Activated CD8-positive, alpha-beta memory T cell treated with anti-CD3 and anti-CD28 coated beads for 36 hours (primary cell): ENCODE data around the gene PLN. TPM values are rescaled to one million over a fixed set of nuclear protein-coding genes. Genes with fewer than 3 reads are reported as not detected.

Experiments used
- CTCF ChIA-PET: fragments of 350-600 bp; sonication (Branson Sonifier 250); formaldehyde crosslinking; loops from one replicate; lab custom pipeline; 2021; ENCODE audit warnings: antibody characterized with exemption; lab: Charles Lee
- POLR2A ChIA-PET: fragments of 350-600 bp; sonication (Branson Sonifier 250); formaldehyde crosslinking; loops from one replicate; lab custom pipeline; 2021; ENCODE audit warnings: antibody characterized with exemption; lab: Charles Lee
- total RNA-seq, 2 experiments: library from RNA; stranded (reverse); gene quantifications; one replicate each; pipeline ENCODE4 v1.2.3, GENCODE V29; 2021

Gene PLN
- total RNA-seq, 2 experiments from 2014 or later, result not detected

DNA sequence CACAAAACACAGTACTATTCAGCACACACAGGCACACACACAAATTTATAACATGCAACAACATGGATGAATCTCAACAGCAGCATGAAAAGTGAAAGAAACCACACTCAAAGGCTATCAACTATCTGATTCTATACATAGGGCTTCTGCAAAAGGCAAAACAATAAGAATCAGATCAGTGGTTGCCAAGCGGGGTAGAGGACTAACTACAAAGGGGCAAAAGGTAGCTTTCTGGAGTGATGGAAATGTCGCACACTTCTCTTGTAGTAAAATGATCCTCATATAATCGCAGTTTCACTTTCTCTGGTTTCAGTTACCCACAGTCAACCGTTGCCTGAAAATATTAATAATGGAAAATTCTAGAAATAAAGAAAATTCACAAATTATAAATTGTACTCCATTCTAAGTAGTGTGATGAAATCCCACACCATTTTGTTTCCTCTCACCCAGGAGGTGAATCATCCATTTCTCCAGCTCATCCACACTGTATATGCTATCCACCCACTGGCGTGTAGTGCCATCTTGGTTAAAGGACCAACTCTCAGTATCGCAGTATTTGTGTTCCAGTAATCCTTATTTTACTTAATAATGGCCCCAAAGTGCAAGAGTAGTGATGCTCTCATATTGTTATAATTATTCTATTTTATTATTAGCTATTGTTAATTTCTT, 12.8 kb upstream of the PLN start:
- CTCF ChIA-PET, result no interaction called here
- POLR2A ChIA-PET, result no interaction called here

DNA sequence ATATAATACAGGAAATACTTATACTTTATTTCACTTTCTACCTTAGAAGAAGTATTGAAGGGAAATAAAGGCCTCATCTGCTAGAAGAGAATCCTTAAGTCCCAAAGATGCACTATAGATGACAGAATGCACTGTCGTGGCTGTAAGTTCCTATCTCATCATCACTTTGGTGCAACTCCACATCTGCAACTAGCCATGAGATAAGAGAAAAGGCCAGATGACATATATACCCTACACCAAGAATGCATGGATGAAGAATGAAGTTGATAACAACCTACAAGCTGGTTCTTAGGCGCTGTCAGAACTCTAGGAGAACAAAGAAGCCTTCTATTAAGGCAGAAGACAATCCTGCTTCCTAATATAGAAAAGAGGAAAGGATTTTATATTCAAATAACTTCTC, 11.6 kb upstream of the PLN start:
- ChIA-PET CTCF (no interaction called here), POLR2A (no interaction called here)

DNA sequence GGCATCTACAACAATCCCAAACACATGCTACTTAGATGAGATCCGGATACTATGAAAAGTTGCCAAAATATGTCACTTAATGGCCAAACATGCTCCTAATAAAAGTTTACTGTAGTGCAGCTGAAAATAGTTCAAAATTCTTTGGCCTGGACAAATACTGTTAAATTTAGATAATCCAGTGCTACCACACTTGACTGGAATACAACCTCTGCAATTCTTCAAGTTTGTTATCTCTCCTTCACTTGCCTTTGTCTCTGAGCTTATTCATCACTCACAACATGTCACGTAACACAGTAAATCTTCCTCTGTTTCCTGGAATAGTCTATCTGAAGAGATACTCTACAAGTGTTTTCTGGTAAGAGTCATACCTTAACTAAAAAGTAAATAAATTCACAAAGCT, 10.5 kb upstream of the PLN start:
- ChIA-PET POLR2A (no interaction called here), CTCF (no interaction called here)

DNA sequence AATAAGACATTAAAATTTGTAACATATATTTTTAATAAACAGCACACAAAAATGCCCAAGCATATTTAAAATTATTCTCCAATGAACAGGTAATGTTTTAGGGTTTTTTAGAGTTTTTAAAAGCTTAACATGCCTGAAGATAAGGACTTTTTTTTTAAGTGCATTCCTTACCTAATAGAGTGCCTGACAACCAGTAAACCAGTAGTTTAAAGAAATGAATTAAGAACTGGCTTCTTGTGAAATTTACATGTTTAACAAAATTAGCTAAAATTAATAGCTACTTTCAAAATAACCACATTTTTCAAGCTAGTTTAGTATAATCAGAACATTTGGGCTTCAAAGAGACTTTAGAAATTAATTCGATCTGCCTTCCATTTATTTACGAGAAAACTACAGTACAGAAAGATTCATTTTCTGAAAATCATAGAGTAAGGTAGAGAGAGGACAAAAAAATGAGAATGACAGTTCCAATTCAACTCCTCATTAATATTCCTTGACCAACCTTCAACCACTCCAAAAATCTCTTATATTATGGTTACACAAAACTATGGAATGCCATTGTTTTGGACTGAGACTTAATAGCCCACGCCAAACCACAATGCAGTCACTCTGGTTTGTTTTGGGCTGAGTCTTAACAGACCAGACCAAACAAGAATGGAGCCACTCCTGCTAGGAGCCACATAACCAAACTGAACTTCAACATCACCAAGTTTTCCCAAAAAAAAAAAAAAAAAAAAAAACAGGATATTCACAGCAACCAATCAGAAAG, 5.7 kb upstream of the PLN start:
- POLR2A ChIA-PET, result no interaction called here
- CTCF ChIA-PET, result interaction anchor here (0.7 kb wide), 1 partner anchor 286 kb away, joined by 3 read pairs; no protein-coding TSS in a partner anchor

DNA sequence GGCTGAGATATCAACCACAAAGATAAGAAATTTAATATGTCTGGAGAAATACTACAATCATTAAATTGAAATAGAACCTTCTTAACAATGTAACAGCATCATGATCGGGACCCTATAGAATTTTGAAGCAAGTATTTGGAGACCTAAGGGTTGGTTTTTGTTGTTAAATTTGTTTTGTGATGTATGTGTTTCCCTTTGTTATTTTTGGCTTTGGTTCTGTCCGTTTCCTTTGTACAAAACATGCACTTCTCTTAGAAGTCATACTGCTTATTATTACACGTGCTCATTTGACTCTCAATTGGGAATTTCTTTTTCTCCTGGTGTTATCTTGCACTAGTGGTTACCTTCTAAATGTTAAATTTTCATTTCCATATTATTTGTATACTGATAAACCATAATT, 4.0 kb upstream of the PLN start:
- ChIA-PET CTCF (no interaction called here), POLR2A (no interaction called here)

DNA sequence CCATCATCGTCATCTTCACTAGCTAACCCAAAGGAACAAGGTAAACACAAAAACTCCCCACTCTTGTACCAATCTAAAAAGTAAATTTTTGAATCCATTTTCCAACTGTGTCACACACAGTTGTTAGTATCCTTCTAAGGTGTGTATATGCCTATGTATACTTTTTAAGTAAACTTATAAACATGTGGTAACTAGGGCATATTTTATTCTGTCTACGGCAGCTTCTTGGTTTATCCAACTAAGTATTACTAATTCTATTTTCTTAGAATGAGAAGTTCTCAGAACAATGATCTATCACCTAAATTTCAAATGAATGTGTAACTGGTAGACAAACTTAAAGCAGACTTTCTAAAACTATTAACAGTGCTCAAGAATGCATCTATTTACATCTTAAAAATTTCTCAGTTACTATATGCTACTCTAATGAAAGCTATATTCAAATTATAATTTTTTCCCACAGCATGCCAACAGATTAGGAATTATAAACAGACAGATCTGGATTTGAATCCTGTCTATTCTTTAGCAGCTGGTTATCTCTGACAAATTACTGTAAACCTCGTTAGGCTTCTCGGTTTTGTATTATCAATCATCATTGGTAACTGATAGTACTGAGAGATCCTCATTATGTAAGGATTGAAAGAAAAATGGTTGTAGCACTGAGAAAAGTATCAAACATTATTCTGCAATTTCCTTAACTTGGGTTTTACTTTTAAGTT, 1.8 kb upstream of the PLN start:
- POLR2A ChIA-PET, result interaction anchor here (0.6 kb wide), 1 partner anchor 144 kb away, joined by 4 read pairs; no protein-coding TSS in a partner anchor
- CTCF ChIA-PET, result interaction anchor here (0.5 kb wide), 1 partner anchor 9 kb away, joined by 3 read pairs; no protein-coding TSS in a partner anchor

DNA sequence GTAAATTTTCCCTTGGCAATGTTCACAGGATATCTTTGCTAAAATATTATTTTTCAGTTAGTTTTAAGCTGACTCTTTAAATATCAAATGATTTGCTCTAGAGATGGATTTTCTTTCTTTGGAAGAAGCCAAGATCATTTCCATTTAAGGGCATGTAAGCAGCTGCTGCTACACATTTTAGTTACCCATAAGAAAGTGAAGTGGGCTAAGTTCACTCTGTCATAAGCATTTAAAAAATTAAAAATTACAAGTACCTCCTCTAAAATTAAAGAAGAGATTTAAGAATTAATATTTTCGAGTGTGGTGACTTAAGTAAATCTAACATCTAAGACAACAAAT, 1.2 kb upstream of the PLN start:
- ChIA-PET CTCF (interaction anchor here (0.5 kb wide), 1 partner anchor 8 kb away, joined by 3 read pairs; no protein-coding TSS in a partner anchor), POLR2A (no interaction called here)

DNA sequence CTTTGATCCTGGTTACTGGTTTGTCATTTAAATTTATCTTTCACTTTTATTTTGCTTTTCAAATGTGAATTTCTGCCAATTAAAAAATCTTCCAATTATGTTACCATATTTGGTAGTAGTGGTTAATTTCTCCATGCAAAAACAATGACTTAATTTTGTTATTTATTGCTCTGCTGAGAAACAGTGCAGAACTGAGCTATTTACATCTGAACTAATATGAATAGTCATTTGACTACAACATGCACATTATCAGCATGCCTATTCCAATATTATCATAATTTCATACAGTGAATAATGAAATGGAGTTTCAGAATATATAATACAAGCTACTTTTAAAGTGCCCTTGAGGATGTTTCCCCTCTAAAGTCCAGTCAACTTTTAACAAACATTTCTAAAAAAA, 517 bp downstream of the PLN start:
- ChIA-PET CTCF (no interaction called here), POLR2A (no interaction called here)

DNA sequence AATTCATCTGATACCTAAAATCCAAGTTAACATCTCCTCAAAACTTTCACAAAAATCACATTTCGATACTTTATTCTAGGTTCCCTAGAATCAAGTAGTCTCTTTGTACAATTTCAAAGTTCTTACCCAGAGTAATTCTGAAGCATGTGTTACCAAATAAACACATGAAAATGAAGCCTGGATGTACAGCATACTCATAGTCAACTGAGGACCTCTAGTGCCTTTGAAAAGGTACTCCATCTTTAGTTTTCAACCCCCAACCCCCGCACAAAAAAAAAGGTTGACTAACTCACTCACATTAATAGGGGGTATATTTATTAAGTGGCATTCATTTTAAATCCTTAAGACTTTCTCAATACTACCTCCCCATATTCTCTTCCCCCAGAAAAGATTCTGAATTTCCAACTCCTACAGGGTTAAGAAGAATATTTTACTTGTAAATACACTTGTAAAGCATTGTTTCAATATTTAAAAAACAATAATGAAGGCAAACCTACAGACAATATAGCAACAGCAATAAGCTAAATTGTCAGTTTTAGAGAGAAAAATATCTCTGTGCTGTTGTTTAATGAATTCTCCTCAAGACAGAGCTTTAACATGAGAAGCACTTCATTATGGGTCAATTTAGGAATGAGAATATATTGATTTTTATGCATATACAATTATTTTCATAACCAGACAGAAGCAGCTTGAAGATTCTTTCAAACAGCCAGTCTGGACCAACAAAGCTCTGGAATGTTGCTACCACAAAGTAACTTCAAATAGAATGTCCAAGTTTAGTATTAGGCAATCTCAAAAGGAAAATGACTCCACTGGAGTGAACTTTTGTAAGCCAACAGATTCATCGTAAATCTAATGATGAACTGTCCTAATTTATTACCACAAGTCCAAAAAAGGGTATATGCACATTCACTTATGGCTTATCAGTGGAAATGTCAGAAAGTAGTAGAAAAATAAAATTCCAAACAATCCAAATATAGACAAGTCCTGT, 3.3 kb downstream of the PLN start:
- POLR2A ChIA-PET, result no interaction called here
- CTCF ChIA-PET, result interaction anchor here (0.6 to 1.2 kb wide), 2 partner anchors 130 to 166 kb away, joined by 4 to 5 read pairs; no protein-coding TSS in a partner anchor

DNA sequence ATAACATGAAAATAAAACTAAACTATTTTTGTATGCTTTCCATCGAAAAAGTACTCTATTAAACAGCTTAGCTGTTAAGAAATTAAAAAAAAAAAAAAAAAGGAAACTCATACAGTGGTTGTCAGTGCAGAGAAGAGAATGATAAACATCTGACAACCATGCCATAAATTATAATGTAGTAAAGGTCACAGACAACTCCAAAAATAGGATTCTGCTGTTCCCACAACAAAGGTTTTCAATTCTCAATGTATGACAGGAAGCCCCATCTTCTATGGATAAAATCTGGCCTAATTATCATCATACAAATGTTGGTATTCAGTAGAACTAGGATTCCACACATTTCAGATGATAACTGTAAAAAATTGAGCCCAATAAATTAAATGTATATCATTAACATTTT, 5.0 kb downstream of the PLN start:
- ChIA-PET CTCF (interaction anchor here (0.6 kb wide), 1 partner anchor 208 kb away, joined by 4 read pairs; no protein-coding TSS in a partner anchor), POLR2A (no interaction called here)

DNA sequence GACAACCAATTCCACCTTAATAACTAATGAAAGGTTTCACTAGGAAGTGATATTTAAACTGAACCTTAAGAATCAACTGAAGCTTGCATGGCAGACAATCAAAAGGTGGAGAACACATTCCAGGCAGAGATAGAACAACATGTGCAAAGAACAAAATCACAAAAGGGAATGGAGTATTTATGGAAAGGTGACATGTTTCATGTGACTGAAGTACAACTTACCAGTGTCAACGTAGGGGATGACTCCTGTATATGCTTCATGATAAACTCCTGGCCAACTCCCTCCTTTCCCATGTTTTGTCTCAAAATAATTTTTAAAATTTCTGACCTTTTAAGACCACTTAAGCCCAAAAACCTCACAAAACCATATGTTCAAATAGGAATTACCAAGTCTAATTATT, 6.6 kb downstream of the PLN start:
- ChIA-PET CTCF (interaction anchor here (0.7 to 1.2 kb wide), 2 partner anchors 8 to 10 kb away, joined by 3 read pairs; no protein-coding TSS in a partner anchor), POLR2A (no interaction called here)

DNA sequence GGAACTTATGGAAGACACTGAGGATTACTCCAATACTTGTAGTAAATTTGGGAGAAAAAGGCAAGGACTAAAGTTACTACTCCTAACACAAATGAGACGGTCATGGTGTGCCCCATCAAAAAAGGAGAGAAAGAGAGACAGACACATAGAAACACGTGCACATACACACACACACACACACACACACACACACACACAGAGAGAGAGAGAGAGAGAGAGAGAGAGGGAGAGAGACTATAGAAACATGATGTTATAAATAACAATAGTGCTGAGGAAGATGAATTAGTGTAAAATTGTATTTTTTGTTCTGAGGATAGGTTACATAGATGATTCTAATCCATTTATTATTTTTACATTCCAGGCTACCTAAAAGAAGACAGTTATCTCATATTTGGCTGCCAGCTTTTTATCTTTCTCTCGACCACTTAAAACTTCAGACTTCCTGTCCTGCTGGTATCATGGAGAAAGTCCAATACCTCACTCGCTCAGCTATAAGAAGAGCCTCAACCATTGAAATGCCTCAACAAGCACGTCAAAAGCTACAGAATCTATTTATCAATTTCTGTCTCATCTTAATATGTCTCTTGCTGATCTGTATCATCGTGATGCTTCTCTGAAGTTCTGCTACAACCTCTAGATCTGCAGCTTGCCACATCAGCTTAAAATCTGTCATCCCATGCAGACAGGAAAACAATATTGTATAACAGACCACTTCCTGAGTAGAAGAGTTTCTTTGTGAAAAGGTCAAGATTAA, 10.5 kb downstream of the PLN start:
- CTCF ChIA-PET, result no interaction called here
- POLR2A ChIA-PET, result no interaction called here

DNA sequence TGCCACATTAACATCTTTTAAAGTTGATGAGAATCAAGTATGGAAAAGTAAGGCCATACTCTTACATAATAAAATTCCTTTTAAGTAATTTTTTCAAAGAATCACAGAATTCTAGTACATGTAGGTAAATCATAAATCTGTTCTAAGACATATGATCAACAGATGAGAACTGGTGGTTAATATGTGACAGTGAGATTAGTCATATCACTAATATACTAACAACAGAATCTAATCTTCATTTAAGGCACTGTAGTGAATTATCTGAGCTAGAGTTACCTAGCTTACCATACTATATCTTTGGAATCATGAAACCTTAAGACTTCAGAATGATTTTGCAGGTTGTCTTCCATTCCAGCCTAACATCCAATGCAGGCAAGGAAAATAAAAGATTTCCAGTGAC, 11.6 kb downstream of the PLN start:
- ChIA-PET POLR2A (no interaction called here), CTCF (no interaction called here)

DNA sequence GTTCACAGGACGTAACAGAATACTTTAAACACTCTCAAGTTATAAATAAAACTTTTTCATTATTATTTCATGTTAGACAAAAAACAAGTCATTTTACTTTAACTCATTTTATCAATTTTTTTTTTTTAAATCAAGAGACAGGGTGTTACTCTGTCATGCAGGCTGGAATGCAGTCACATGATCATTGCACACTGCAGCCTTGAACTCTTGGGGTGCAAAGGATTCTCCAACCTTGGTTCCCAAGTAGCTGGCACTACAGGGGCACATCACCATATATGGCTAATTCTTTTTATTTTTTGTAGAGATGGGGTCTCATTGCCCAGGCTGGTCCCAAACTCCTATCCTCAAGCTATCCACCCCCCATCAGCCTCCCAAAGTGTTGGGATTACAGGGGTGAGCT, 14.2 kb downstream of the PLN start:
- POLR2A ChIA-PET, result no interaction called here
- CTCF ChIA-PET, result no interaction called here

DNA sequence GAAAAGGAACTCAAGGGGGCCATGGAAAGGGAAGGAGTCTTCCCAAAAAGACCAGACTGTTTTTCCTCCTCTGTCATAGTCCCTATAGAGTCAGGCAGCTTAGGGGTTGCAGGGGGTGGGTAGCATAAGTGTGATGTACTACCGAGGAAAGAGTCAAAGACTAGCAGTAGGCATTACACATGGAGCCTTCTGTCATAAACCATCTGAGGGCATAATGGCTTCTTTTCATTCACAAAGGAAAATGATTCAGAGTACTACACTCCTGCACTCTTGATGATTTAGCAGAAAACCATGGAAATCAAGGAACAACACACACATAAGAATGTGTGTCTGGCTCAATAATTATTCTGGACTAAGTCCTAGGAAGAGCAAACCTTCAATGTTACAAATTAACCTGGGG, 14.9 kb downstream of the PLN start:
- ChIA-PET CTCF (no interaction called here), POLR2A (no interaction called here)

DNA sequence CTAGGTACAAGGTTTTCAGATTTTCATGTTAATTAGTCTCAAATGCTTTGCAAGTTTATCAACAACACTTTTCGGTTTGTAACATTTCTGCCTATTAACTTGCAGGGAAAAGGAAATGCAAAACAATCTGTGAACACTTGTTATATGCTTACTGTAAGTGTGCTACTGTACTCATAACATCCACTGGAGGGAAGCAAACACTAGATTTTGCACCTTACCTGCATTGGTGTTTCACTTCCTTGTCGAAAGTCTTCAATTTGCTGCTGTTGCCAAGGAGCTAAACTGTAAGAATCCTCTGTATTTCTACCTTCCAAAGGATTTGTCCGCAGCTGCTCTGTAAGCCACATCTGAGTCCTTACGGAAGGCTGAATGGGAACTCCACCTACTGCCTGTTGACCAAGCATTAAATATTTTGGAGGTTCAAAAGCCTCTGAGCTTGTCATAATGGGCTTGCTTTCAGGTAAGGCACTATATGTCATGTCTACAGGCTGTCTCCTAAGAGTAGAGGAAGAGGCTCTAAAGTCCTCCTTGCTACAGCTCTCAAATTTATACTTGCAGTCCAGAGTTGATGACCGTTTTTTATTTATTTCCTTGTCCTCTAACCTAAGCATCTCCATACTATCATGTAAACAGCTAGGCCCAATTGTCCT, 17.3 kb downstream of the PLN start:
- ChIA-PET CTCF (interaction anchor here (0.5 to 1.4 kb wide), 6 partner anchors 10 to 211 kb away, joined by 3 to 7 read pairs (median 4); no protein-coding TSS in a partner anchor), POLR2A (no interaction called here)

DNA sequence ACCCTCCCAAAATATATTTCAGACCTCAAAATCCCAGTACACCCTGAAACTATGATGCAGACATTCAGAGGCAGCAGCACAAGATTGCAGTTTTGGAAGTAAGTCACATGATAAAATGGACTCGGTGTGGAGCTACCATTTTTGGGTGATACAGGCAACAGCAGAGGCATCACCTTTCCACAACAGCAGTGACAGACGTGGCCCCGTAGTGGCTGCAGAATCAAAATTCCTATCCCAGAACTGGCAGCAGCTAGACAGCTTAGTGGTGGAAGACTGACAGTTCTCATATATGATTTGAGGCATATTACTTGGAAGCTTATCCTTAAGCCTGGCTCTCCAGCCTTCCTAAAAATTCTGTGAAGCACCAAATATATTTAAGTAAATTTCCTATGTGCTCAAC, 19.9 kb downstream of the PLN start:
- CTCF ChIA-PET, result no interaction called here
- POLR2A ChIA-PET, result no interaction called here

DNA sequence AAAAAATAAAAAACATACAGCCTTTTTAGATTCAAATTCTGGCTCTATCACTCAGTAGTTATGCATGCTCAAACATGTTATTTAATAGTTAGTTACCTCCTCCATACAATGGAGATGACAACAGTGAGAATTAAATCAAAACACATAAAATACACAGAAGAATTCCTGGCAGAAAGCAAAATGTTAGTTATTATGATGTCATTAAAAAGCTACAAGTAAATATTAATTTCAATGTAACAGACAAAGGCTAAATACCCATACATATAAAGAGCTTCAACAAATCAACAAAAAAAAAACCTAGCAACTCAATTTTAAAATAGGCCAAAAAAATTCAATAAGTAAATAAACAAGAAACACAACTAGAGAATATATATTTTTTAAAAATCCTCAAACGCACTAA, 21.4 kb downstream of the PLN start:
- ChIA-PET CTCF (no interaction called here), POLR2A (no interaction called here)
